Heart right ventricle (tissue), 16 donors: Measurements from ENCODE around the gene MVD. TPM values are rescaled to one million over a fixed set of nuclear protein-coding genes. Genes with fewer than 3 reads are reported as not detected.
A peak's percentile ranks its signal among the peaks of the same experiment; 100 is the strongest.

Source experiments
- ATAC-seq, 8 donors: fragments of 200-7000 bp; cut with Tn5 transposase; one replicate each; pipeline ENCODE4 v1.9.1; 2020; ENCODE audit warnings: mild to moderate bottlenecking in 8 of 8, moderate library complexity in 8 of 8, moderate number of reproducible peaks in 1 of 8
- DNase-seq, 2 donors: peaks; one replicate each; pipeline ENCODE4 v3.0.0-alpha.2; 2020
- H3K27ac ChIP-seq, 10 donors: fragments of 200-600 bp; sonication (generic) in 2 of 10; one replicate each; pipeline versions ENCODE4 v1.5.0 to v1.8.0; 2020 to 2022; ENCODE audit warnings: mild to moderate bottlenecking in 3 of 10
- H3K27me3 ChIP-seq, 7 donors: fragments of 200-600 bp; one replicate each; pipeline ENCODE4 v1.8.0; 2021 to 2022; ENCODE audit warnings: mild to moderate bottlenecking in 2 of 7
- H3K36me3 ChIP-seq, 9 donors: fragments of 200-600 bp; sonication (generic) in 1 of 9; one replicate each; pipeline versions ENCODE4 v1.5.0 to v1.8.0; 2020 to 2022; ENCODE audit warnings: mild to moderate bottlenecking in 2 of 9
- H3K4me1 ChIP-seq, 9 donors: fragments of 200-600 bp; sonication (generic) in 1 of 9; one replicate each; pipeline versions ENCODE4 v1.5.0 to v1.8.0; 2020 to 2022; ENCODE audit warnings: mild to moderate bottlenecking in 4 of 9
- H3K4me3 ChIP-seq, 10 donors: fragments of 200-600 bp; sonication (generic) in 2 of 10; one replicate each; pipeline versions ENCODE4 v1.5.0 to v1.8.0; 2020 to 2022; ENCODE audit warnings: mild to moderate bottlenecking in 7 of 10, moderate library complexity in 2 of 10
- H3K9me3 ChIP-seq, 11 donors: fragments of 200-600 bp in 10 of 11; sonication (generic) in 2 of 11; one replicate each; pipeline versions ENCODE4 v1.5.0 to v1.8.0; 2013 to 2022; ENCODE audit warnings: mild to moderate bottlenecking in 2 of 11, control low read depth in 1 of 11, moderate library complexity in 1 of 11
- CTCF ChIP-seq, 9 donors: fragments of 200-600 bp; sonication (generic) in 2 of 9; IDR thresholded peaks; one replicate each; pipeline versions ENCODE4 v1.5.0 to v1.8.0; 2021 to 2022; ENCODE audit warnings: antibody characterized with exemption in 9 of 9, mild to moderate bottlenecking in 5 of 9, moderate library complexity in 1 of 9
- WGBS, 2 donors: extraction: QIAGEN DNeasy Blood & Tissue Kit; methylation state at CpG; one replicate each; pipeline ENCODE4 v1.1.7; 2013; ENCODE audit warnings: inconsistent platforms in 1 of 2; 5-methylcytosine and 5-hydroxymethylcytosine counted together
- intact Hi-C, 10 donors: fragments of 100-400 bp; cut with DNase I; formaldehyde crosslinking; loops; one replicate each; pipeline versions ENCODE4 v1.11.1 to v1.14.2; 2022
- long read RNA-seq, 3 donors: library from polyadenylated mRNA; unstranded; transcript quantifications; one replicate each; pipeline ENCODE4 v2.0.0, GENCODE V29; 2020 to 2021
- polyA plus RNA-seq, 2 donors: library from polyadenylated mRNA; stranded (reverse); fragments of 200-250 nt; gene quantifications; one replicate each; pipeline ENCODE4 v1.2.3, GENCODE V29; 2013
- total RNA-seq, 10 donors: library from RNA; stranded (reverse); fragmentation: NEBNext Ultra II Directional in 3 of 10; extraction: Animal tissue kit (Norgen Biotek cat#: 25700) in 3 of 10; gene quantifications; one replicate each; pipeline versions ENCODE4 v1.2.1 to v1.2.4, GENCODE V29; 2021 to 2023
- donor health status: Arrhythmogenic right ventricular cardiomyopathy.
- donor health status: ischemic (EF 13 %, LVEDD 7.1; RV severe dilation, severe dysfunction).
- donor health status: healthy with polysubstance abuse.
- donor health status: DM: no; HTN: yes; CAD: no.
- donor health status: DM: no; HTN: no; CAD: no.
- donor health status: ischemic (EF 25% LVEDD 6.9; RV normal size, moderate dysfunction).
- donor health status: ischemic (EF 25% LVEDD 5.7; RV mildly dilated, moderate dysfunction).
- donor health status: healthy.
- donor health status: DM: yes; HTN: yes; CAD: no.
- donor health status: Ischemic cardiomyopathy.
- donor health status: ischemic (EF 35%, LVEDD 5.7; RV mildly dilated, moderate dysfunction).
- donor health status: nonischemic (EF 11% LVEDD 7.7; RV severe dilation, severe dysfunction).
- donor health status: DM: yes; HTN: yes; CAD: no.
- donor health status: PGD.
- donor health status: ischemic (EF 29% LVEDD 5.4; RV normal size, mild dysfunction).
- donor health status: nonischemic (EF 23%, LVEDD 6.1; RV moderate dilation, normal function).

The MVD gene
- total RNA-seq (10 to 100 TPM; 15.5 to 25.5 (median 20.2) TPM), polyA plus RNA-seq (10 to 100 TPM; 34.1 to 36.3 TPM)
- long read RNA-seq, donor 1, transcript MVD-201 (10 exons, 1,823 nt): major isoform, 38 of 60 reads
- long read RNA-seq, donor 1, partial matches to known transcripts: 8 of 60 reads
- long read RNA-seq, donor 1, other reads (novel, unspliced or antisense): 11 of 60 reads
- long read RNA-seq, donor 2, transcript MVD-201 (10 exons, 1,823 nt): major isoform, 28 of 62 reads
- long read RNA-seq, donor 2, partial matches to known transcripts: 7 of 62 reads
- long read RNA-seq, donor 2, other reads (novel, unspliced or antisense): 22 of 62 reads
- long read RNA-seq, donor 3, transcript MVD-201 (10 exons, 1,823 nt): major isoform, 96 of 138 reads
- long read RNA-seq, donor 3, partial matches to known transcripts: 16 of 138 reads
- long read RNA-seq, donor 3, other reads (novel, unspliced or antisense): 22 of 138 reads

- Histone ChIP-seq H3K4me3 (peak within 1 kb of the TSS; percentile 68 to 99 (median 90)), H3K27me3 (no peaks in the 10 kb centered on the region), H3K9me3 (no peaks in the 10 kb centered on the region), H3K4me1 (peaks cover 2 to 45% (median 30%) of the 10 kb centered on the region in 9 donors), H3K36me3 (peaks cover 0 to 5% (median 0%) of the 10 kb centered on the region in 9 donors), H3K27ac (peak within 1 kb of the TSS; percentile 59 to 93 (median 88))
- DNase-seq: peak; percentile 97
- peak; percentile 98 to 100 (median 99) for ATAC-seq
- WGBS, 2 donors: 0 to 1% methylated on average over 86 to 88 of the region's 88 CpGs
- intact Hi-C loops: loop anchor here in 2 of 10 donors (5.0 to 10.0 kb wide), 3 partner anchors 39 to 68 kb away; partner anchors contain the start of genes CTU2 (in 1 of the 2) and RNF166 (in 1 of the 2)
- TF ChIP-seq CTCF (IDR thresholded peaks at IDR 0.05): peak in 3 of 9 donors; percentile 11 to 17 (median 17)
These were observed at the start of gene MVD for GRCh38 chr16:88662843-88663606. TSS of gene MVD (minus strand) at chr16:88663091. CDS start at chr16:88663080, 11 bp downstream.

GRCh38 chr16:88712362-88712979 lies 49.6 kb upstream of the MVD start:
- 84 to 86% methylated on average over 23 to 25 of the region's 25 CpGs for WGBS, 2 donors
- ATAC-seq: no peak

GRCh38 chr16:88711750-88712340 lies 49.0 kb upstream of the MVD start:
- intact Hi-C loops: no loop called here
- Histone ChIP-seq H3K27ac (no peak overlapping the region), H3K4me1 (peaks cover 7 to 16% (median 9%) of the 10 kb centered on the region in 9 donors), H3K27me3 (no peaks in the 10 kb centered on the region), H3K9me3 (no peaks in the 10 kb centered on the region), H3K4me3 (no peak overlapping the region), H3K36me3 (peaks cover 0 to 46% (median 25%) of the 10 kb centered on the region in 9 donors)
- 81 to 83% methylated on average over 18 of the region's 18 CpGs for WGBS, 2 donors
- no peak for ATAC-seq
- DNase-seq: no peak
- no peak for TF ChIP-seq CTCF (IDR thresholded peaks at IDR 0.05)

More at GRCh38 chr16:88712362-88712979, 49.6 kb upstream of the MVD start:
- intact Hi-C loops: no loop called here
- DNase-seq: no peak
- no peak for TF ChIP-seq CTCF (IDR thresholded peaks at IDR 0.05)
- H3K36me3 ChIP-seq: peaks cover 0 to 52% (median 31%) of the 10 kb centered on the region in 9 donors
- peaks cover under 1 to 10% (median 2%) of the 10 kb centered on the region in 9 donors for H3K4me1 ChIP-seq
- H3K9me3 ChIP-seq: no peaks in the 10 kb centered on the region
- H3K4me3 ChIP-seq: no peak overlapping the region
- no peak overlapping the region for H3K27ac ChIP-seq
- no peaks in the 10 kb centered on the region for H3K27me3 ChIP-seq
